Astrocyte (in vitro differentiated cells and primary cell): ENCODE results near the gene ITGB1BP2.

Source experiments
- CTCF ChIP-seq: IDR thresholded peaks from 2 replicates; pipeline ENCODE4 v1.5.1; 2011; ENCODE audit warnings: low read depth, mild to moderate bottlenecking, inconsistent platforms, low read length, moderate library complexity; ENCODE audit not compliant: insufficient read depth
- EZH2 ChIP-seq: IDR thresholded peaks from 2 replicates; pipeline ENCODE4 v1.6.1; 2012; ENCODE audit warnings: mild to moderate bottlenecking, low read length, inconsistent platforms; ENCODE audit not compliant: insufficient read depth

DNA sequence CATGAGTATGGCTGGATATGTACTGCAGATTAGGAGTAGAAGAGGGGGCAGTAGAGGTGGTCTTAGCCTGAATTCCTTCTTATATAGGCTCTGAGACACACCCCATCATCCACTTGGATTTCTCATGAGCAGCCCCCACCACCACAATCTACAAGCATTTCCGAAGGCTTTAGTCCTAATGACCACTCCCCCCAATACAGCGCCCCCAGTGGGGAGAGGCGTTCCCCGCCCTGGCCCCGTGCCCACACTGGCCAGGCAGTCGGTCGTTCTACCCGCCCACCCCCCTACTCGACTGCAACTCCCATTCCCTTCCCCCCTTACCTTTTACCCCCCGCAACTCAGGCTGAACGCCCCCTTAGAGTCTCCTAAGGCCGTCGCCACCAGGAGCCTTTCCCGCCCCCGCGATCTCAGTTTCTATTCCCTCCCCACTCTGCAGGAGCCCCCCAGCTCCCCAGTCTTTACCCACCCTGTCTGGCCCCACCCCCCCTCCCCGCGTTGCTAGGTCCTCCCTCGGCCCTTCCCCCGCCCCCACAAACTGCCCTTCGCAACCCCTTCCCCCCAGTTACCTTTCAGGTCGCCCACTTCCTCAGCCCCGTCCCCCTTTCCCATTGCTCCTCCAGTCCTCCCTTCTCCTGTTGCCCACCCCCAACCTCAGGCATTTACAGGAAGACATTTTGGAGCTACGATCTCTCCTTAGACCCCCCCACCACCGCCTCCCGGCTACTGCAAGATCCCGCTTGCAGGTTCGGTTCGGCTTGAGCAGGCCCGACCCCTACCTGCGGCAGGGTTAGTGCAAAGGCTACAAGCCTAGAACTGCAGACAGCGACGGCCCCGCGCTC lies 48.1 kb upstream of the ITGB1BP2 start:
- TF ChIP-seq CTCF (peak; percentile 26), EZH2 (no peak)
